Nephron (organoid): ENCODE data around the gene GCHFR.

Source experiments
- H3K27ac Mint-ChIP-seq, 3 experiments: 2 replicates each; pipeline ENCODE4 v1.8.0; 2020; ENCODE audit warnings: mixed read lengths in 3 of 3, mild to moderate bottlenecking in 2 of 3, moderate library complexity in 1 of 3
- H3K27me3 Mint-ChIP-seq: 2 replicates; pipeline ENCODE4 v1.8.0; 2021; ENCODE audit warnings: low read depth, mild to moderate bottlenecking, moderate library complexity, mixed read lengths
- H3K36me3 Mint-ChIP-seq: 2 replicates; pipeline ENCODE4 v1.8.0; 2020; ENCODE audit warnings: low read depth, mixed read lengths
- H3K4me1 Mint-ChIP-seq: 2 replicates; pipeline ENCODE4 v1.8.0; 2020; ENCODE audit warnings: mixed read lengths
- H3K4me3 Mint-ChIP-seq, 3 experiments: 2 replicates each; pipeline ENCODE4 v1.8.0; 2020; ENCODE audit warnings: mild to moderate bottlenecking in 3 of 3, mixed read lengths in 3 of 3, moderate library complexity in 2 of 3
- H3K9me3 Mint-ChIP-seq: 2 replicates; pipeline ENCODE4 v1.8.0; 2020; ENCODE audit warnings: mixed read lengths
- TF ChIP-seq, protein P1 (sequence below), 3 experiments: fragments of 200-600 bp; sonication (generic); IDR thresholded peaks; one replicate each; pipeline ENCODE4 v1.5.0; 2021; ENCODE audit warnings: antibody characterized with exemption in 3 of 3; ENCODE audit not compliant: unreplicated experiment in 3 of 3

The GCHFR gene

DNA sequence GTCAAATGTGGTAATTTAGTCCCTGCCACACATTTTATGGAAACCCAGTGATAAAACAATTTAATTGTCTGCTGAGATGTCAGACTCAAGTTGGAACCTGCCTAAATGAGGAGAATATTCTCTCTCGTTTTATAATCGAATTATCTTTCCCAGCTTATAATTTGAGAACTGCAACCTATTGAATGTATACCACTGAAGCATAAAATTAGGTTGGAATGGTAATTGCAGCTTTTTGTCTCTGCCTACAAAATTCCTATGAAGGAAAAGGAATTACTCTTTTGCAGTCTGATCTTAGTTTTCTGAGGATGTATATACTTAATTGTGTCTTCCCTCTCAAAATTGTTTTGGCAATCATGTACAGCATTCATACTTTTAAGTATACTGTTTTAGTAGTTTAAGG, 39.9 kb upstream of the GCHFR start:
- TF ChIP-seq, protein P1, sequence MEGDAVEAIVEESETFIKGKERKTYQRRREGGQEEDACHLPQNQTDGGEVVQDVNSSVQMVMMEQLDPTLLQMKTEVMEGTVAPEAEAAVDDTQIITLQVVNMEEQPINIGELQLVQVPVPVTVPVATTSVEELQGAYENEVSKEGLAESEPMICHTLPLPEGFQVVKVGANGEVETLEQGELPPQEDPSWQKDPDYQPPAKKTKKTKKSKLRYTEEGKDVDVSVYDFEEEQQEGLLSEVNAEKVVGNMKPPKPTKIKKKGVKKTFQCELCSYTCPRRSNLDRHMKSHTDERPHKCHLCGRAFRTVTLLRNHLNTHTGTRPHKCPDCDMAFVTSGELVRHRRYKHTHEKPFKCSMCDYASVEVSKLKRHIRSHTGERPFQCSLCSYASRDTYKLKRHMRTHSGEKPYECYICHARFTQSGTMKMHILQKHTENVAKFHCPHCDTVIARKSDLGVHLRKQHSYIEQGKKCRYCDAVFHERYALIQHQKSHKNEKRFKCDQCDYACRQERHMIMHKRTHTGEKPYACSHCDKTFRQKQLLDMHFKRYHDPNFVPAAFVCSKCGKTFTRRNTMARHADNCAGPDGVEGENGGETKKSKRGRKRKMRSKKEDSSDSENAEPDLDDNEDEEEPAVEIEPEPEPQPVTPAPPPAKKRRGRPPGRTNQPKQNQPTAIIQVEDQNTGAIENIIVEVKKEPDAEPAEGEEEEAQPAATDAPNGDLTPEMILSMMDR (IDR thresholded peaks at IDR 0.05; ENCODE audit: unreplicated experiment in 3 of 3): no peak
- Mint-ChIP-seq H3K27ac (no peak overlapping the region), H3K9me3 (no peaks in the 10 kb centered on the region), H3K27me3 (no peaks in the 10 kb centered on the region), H3K36me3 (peaks cover 8% of the 10 kb centered on the region), H3K4me3 (no peak overlapping the region), H3K4me1 (no peaks in the 10 kb centered on the region)

DNA sequence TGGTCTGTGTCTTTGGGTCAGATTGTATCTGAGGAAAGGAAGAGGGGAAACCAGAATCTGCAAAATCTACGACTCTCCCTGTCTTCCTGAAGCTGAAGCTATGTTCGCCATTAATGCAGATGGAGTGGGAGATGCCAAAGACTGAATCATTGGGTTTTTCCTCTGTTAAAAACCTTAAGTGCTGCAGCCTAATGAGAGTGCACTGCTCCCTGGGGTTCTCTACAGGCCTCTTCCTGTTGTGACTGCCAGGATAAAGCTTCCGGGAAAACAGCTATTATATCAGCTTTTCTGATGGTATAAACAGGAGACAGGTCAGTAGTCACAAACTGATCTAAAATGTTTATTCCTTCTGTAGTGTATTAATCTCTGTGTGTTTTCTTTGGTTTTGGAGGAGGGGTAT, 32.8 kb upstream of the GCHFR start:
- no peaks in the 10 kb centered on the region for H3K9me3 Mint-ChIP-seq

DNA sequence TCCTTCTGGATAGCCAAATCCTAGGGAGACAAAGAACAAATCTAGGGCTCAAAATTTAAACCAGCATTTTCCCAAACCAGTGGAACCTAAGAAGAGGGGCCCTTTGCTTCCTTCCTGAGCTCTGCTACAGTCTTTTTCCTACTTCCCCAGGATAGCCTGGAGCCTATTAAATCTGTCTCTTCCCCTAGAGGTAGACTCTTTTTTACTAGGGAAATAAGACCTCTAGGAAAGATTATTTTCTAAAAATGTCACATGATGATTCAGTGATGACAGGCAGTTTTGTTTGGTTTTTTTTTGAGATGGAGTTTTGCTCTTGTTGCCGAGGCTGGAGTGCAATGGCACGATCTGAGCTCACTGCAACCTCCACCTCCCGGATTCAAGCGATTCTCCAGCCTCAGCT, 27.3 kb upstream of the GCHFR start:
- TF ChIP-seq, protein P1 (IDR thresholded peaks at IDR 0.05; ENCODE audit: unreplicated experiment in 3 of 3): no peak
- H3K9me3 Mint-ChIP-seq: no peaks in the 10 kb centered on the region
- peaks cover 51% of the 10 kb centered on the region for H3K36me3 Mint-ChIP-seq
- no peak overlapping the region for H3K27ac Mint-ChIP-seq
- H3K27me3 Mint-ChIP-seq: no peaks in the 10 kb centered on the region
- H3K4me3 Mint-ChIP-seq: no peak overlapping the region
- H3K4me1 Mint-ChIP-seq: no peaks in the 10 kb centered on the region

More for the DNA sequence above, 32.8 kb upstream of the GCHFR start:
- no peaks in the 10 kb centered on the region for H3K4me1 Mint-ChIP-seq
- H3K4me3 Mint-ChIP-seq: no peak overlapping the region
- TF ChIP-seq, protein P1 (IDR thresholded peaks at IDR 0.05; ENCODE audit: unreplicated experiment in 3 of 3): no peak
- peaks cover 37% of the 10 kb centered on the region for H3K36me3 Mint-ChIP-seq
- H3K27ac Mint-ChIP-seq: peak overlapping the region in 1 of 3 experiments; percentile 32
- H3K27me3 Mint-ChIP-seq: no peaks in the 10 kb centered on the region

DNA sequence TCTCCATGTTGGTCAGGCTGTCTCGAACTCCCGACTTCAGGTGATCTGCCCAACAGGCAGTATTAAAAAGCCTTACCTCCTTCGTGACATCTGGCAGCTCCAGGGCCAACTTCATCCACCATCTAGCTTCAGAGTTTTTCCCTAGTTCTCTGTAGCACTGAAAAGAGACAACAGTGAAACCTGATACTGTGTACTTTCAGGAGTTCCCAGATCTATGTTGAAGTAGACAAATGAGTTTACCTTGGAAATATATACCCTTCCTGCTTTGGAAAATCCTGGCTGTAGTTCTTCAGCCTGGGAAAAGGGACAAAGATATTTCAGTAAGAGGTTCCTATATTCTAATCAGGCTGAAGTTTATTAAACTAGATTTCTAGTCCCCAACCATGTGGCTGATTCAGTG, 26.8 kb upstream of the GCHFR start:
- TF ChIP-seq, protein P1 (IDR thresholded peaks at IDR 0.05; ENCODE audit: unreplicated experiment in 3 of 3): no peak
- Mint-ChIP-seq H3K27me3 (no peaks in the 10 kb centered on the region), H3K27ac (no peak overlapping the region), H3K9me3 (no peaks in the 10 kb centered on the region), H3K4me1 (no peaks in the 10 kb centered on the region), H3K36me3 (peaks cover 51% of the 10 kb centered on the region), H3K4me3 (no peak overlapping the region)

DNA sequence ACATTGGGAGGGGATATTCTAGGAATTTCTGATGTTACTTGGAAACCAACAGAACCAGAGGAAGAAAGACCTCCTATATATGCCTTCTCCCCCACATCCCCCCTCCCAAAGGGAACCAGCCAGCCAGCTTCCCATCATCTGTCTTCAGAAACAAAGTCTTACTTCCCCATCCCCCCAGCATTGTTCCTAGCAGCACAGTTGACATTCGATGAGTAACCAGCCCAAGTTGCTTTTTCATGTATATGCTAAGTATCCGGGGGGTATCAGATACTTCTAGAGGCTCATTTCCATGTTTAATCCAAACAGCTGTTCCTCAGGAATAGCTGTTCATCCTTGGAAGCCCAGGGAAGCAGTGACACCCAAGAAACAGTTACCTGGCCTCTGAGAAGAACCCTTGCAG, 24.8 kb upstream of the GCHFR start:
- H3K9me3 Mint-ChIP-seq: no peaks in the 10 kb centered on the region
- H3K4me1 Mint-ChIP-seq: no peaks in the 10 kb centered on the region
- H3K36me3 Mint-ChIP-seq: peaks cover 54% of the 10 kb centered on the region
- H3K27ac Mint-ChIP-seq: no peak overlapping the region
- TF ChIP-seq, protein P1 (IDR thresholded peaks at IDR 0.05; ENCODE audit: unreplicated experiment in 3 of 3): no peak
- H3K4me3 Mint-ChIP-seq: no peak overlapping the region
- H3K27me3 Mint-ChIP-seq: no peaks in the 10 kb centered on the region

DNA sequence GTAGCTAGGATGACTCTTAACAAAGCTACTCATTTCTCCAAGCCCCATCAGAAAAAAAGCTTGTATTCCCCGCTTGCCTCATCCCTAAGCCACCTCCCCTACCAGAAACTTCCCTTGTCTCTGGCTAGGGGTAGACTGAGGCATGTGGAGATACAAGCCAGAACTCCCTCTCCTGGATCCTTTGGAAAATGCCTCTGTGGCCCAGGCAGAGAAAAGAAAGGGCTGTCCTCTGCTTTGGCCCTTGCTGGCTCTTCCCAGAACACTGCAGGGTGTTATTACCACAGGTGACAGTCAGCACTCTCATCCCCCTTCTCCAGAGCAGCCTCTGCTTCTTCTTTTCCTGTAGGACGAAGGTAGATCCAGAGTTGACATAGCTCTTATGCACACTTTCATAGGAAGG, 24.0 kb upstream of the GCHFR start:
- no peak overlapping the region for H3K4me3 Mint-ChIP-seq
- H3K27me3 Mint-ChIP-seq: no peaks in the 10 kb centered on the region
- peaks cover 48% of the 10 kb centered on the region for H3K36me3 Mint-ChIP-seq
- peaks cover under 1% of the 10 kb centered on the region for H3K4me1 Mint-ChIP-seq
- TF ChIP-seq, protein P1 (IDR thresholded peaks at IDR 0.05; ENCODE audit: unreplicated experiment in 3 of 3): no peak
- no peak overlapping the region for H3K27ac Mint-ChIP-seq
- no peaks in the 10 kb centered on the region for H3K9me3 Mint-ChIP-seq
